ENCODE measurements around the gene FAM131A. TPM values are rescaled to one million over a fixed set of nuclear protein-coding genes. Genes with fewer than 3 reads are reported as not detected.
A peak's percentile ranks its signal among the peaks of the same experiment; 100 is the strongest.

The FAM131A gene
- total RNA-seq, 5 donors from 2014 or later (not counting 1 experiment from before 2014, with no cell fraction given), result 8.3 to 13.8 (median 11.9) TPM

DNA sequence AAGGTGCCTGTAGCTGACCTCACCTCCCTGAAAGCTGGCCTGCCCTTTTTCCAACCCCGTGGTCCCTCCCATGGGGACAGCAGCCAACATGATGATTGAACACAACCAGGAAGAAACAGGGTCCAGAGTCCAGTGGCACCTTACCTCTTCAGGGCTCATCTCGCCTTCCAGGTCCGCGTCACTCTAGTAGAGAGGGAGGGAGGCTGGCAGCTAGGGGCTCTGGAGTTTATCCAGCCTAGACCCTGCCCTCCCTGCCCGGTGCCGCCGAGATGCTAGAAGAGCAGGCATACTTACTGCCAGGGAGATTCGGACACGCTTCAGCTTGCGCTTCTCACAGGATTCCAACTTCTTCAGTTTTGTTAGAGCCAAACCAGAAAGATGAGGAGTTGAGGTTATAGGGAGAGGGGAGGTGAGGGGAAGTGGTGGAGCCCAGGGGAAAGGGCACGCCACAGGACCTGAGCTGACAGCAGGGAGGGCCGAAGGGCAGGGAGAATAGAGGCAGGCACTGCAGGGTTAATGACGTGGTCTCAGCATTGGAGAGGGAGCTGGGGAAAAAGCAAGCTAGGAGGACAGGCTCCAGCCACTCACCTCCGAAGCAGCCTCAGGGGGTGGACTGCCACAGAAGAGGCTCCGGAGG lies 14.9 kb downstream of the FAM131A start:
- ChIA-PET POLR2A (no interaction called here), CTCF (interaction anchor here in 1 of 2 donors (0.6 to 1.2 kb wide), 2 partner anchors 162 to 1297 kb away, joined by 3 read pairs; no protein-coding TSS in a partner anchor)
- no peak overlapping the region for H3K27ac Mint-ChIP-seq
- Histone ChIP-seq H3K4me3 (ENCODE audit: control insufficient read depth in 1 of 2, extremely low read depth in 1 of 2, low read length in 1 of 2) (no peak overlapping the region), H3K36me3 (ENCODE audit: control insufficient read depth in 2 of 2, extremely low read depth in 1 of 2, insufficient read depth in 1 of 2, low read length in 1 of 2) (no peaks in the 10 kb centered on the region), H3K9me3 (no peaks in the 10 kb centered on the region), H3K4me1 (ENCODE audit: control insufficient read depth in 1 of 2, extremely low read depth in 1 of 2, insufficient read depth in 2 of 2, low read length in 2 of 2) (peaks cover 0 to 10% of the 10 kb centered on the region in 2 experiments), H3K27ac (ENCODE audit: low read length) (no peak overlapping the region), H3K27me3 (replicated peaks in 1 of 2; ENCODE audit: control insufficient read depth in 2 of 2, extremely low read depth in 1 of 2, insufficient read depth in 2 of 2, low read length in 1 of 2) (peaks cover 0 to 3% of the 10 kb centered on the region in 2 experiments)
- no peaks in the 10 kb centered on the region for H3K27me3 Mint-ChIP-seq
- no peak for DNase-seq
- ATAC-seq (replicated peaks in 1 of 4), result no peak
- H3K36me3 Mint-ChIP-seq, result no peaks in the 10 kb centered on the region
- no peaks in the 10 kb centered on the region for H3K9me3 Mint-ChIP-seq
- H3K4me1 Mint-ChIP-seq, result peaks cover 0 to 4% (median 0%) of the 10 kb centered on the region in 3 donors
- 91% methylated on average over 11 of the region's 15 CpGs for WGBS (ENCODE audit: insufficient coverage)
- H3K4me3 Mint-ChIP-seq, result no peak overlapping the region

DNA sequence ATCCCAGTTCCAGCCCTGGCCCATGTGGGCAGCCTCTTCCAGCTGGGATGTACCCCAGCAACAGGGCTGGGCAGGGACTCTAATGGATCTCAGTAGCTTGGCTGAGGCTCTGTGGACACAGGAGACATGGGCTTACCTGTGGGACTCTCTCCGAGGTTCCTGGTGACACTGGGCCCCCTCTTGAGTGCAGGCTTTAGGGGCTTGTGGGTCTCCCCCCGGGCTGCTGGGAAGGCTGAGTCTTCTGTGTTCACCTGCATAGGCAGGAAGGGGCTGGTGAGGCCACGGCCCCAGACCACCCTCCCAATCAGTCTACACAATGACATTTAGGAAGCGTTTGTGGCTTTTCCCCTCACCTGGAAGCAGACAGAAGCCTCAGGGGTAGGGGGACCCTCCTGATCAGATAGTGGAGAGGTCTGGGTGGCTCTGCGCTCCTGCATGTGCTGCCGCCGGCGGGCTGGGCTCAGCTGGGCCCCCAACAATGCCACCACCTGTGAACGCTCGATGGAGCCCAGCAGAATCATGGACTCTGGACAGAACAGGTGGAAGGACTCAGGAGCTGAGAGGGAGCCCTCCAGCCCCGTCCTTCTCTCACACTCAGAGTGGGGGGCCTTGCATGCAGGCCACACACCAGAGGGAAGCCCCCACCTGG lies 15.6 kb downstream of the FAM131A start:
- DNase-seq (no peak), ATAC-seq (replicated peaks in 1 of 4) (no peak)
- H3K27me3 Mint-ChIP-seq, result no peaks in the 10 kb centered on the region
- CTCF ChIA-PET, result interaction anchor here in 1 of 2 donors (0.6 to 1.2 kb wide), 4 partner anchors 10 to 1298 kb away, joined by 3 to 4 read pairs (median 3); no protein-coding TSS in a partner anchor
- POLR2A ChIA-PET, result no interaction called here
- H3K4me1 Mint-ChIP-seq, result peaks cover 0 to 4% (median 0%) of the 10 kb centered on the region in 3 donors
- H3K9me3 Mint-ChIP-seq, result no peaks in the 10 kb centered on the region
- no peaks in the 10 kb centered on the region for H3K36me3 ChIP-seq (ENCODE audit: control insufficient read depth in 2 of 2, extremely low read depth in 1 of 2, insufficient read depth in 1 of 2, low read length in 1 of 2)
- no peak overlapping the region for H3K4me3 Mint-ChIP-seq
- H3K27ac ChIP-seq (ENCODE audit: low read length), result no peak overlapping the region
- H3K4me1 ChIP-seq (ENCODE audit: control insufficient read depth in 1 of 2, extremely low read depth in 1 of 2, insufficient read depth in 2 of 2, low read length in 2 of 2), result peaks cover 0 to 10% of the 10 kb centered on the region in 2 experiments
- WGBS (ENCODE audit: insufficient coverage), result 89% methylated on average over 3 of the region's 11 CpGs
- H3K9me3 ChIP-seq, result no peaks in the 10 kb centered on the region
- H3K27me3 ChIP-seq (replicated peaks in 1 of 2; ENCODE audit: control insufficient read depth in 2 of 2, extremely low read depth in 1 of 2, insufficient read depth in 2 of 2, low read length in 1 of 2), result peaks cover 0 to 3% of the 10 kb centered on the region in 2 experiments
- H3K4me3 ChIP-seq (ENCODE audit: control insufficient read depth in 1 of 2, extremely low read depth in 1 of 2, low read length in 1 of 2), result no peak overlapping the region
- no peaks in the 10 kb centered on the region for H3K36me3 Mint-ChIP-seq
- no peak overlapping the region for H3K27ac Mint-ChIP-seq

GRCh38 chr3:184353546-184353941 lies 16.1 kb downstream of the FAM131A start:
- Histone ChIP-seq H3K4me1 (ENCODE audit: control insufficient read depth in 1 of 2, extremely low read depth in 1 of 2, insufficient read depth in 2 of 2, low read length in 2 of 2) (peaks cover 0 to 10% of the 10 kb centered on the region in 2 experiments), H3K4me3 (ENCODE audit: control insufficient read depth in 1 of 2, extremely low read depth in 1 of 2, low read length in 1 of 2) (no peak overlapping the region), H3K9me3 (no peaks in the 10 kb centered on the region), H3K27ac (ENCODE audit: low read length) (no peak overlapping the region), H3K36me3 (ENCODE audit: control insufficient read depth in 2 of 2, extremely low read depth in 1 of 2, insufficient read depth in 1 of 2, low read length in 1 of 2) (no peaks in the 10 kb centered on the region), H3K27me3 (replicated peaks in 1 of 2; ENCODE audit: control insufficient read depth in 2 of 2, extremely low read depth in 1 of 2, insufficient read depth in 2 of 2, low read length in 1 of 2) (peaks cover 0 to 3% of the 10 kb centered on the region in 2 experiments)
- 91% methylated on average over 10 of the region's 11 CpGs for WGBS (ENCODE audit: insufficient coverage)
- Mint-ChIP-seq H3K36me3 (no peaks in the 10 kb centered on the region), H3K4me3 (no peak overlapping the region), H3K27ac (no peak overlapping the region), H3K27me3 (no peaks in the 10 kb centered on the region), H3K9me3 (no peaks in the 10 kb centered on the region), H3K4me1 (peaks cover 0 to 4% (median 0%) of the 10 kb centered on the region in 3 donors)
- no peak for DNase-seq
- POLR2A ChIA-PET, result interaction anchor here in 1 of 2 donors (0.5 kb wide), 1 partner anchor 1410 kb away, joined by 3 read pairs; no protein-coding TSS in a partner anchor
- CTCF ChIA-PET, result interaction anchor here (0.5 to 1.2 kb wide), 7 partner anchors 9 to 239 kb away, joined by 3 to 20 read pairs (median 3); no protein-coding TSS in a partner anchor
- ATAC-seq (replicated peaks in 1 of 4), result no peak

DNA sequence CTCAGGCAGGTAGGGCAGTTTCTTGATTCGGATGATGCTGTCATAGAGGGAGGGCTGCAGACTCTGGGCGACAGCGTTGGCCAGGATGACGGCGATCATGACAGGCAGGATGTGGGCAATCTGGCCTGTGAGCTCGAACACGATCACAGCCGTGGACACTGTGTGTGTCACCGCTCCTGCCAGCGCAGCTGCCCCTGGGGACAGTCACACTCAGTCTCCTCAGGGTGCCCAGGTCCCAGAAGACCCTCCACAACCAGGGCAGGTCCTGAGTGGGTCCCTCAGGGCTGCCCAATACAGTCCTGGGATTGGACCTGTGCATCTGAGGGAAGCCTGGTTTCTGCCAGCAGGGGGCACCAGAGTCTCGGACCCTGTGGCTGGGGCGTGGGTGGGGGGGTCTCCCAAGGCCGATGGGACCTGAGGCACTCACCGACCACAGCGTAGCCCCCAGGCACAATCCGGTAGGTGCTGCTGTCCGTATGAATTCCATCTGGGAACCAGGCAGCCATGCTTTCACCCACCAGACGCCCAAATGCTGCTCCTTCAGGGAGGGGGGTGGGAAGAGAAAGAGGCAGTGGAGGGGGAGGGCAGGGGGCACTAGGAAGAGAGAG lies 16.8 kb downstream of the FAM131A start:
- H3K4me1 ChIP-seq (ENCODE audit: control insufficient read depth in 1 of 2, extremely low read depth in 1 of 2, insufficient read depth in 2 of 2, low read length in 2 of 2), result peaks cover 0 to 10% of the 10 kb centered on the region in 2 experiments
- DNase-seq (peak in 27 of 35 experiments; percentile 21 to 76 (median 49)), ATAC-seq (replicated peaks in 1 of 4) (peak; percentile 63 to 82 (median 78))
- H3K27me3 Mint-ChIP-seq, result no peaks in the 10 kb centered on the region
- no peaks in the 10 kb centered on the region for H3K9me3 Mint-ChIP-seq
- POLR2A ChIA-PET, result interaction anchor here in 1 of 2 donors (0.5 kb wide), 1 partner anchor 1411 kb away, joined by 3 read pairs; no protein-coding TSS in a partner anchor
- no peak overlapping the region for H3K4me3 Mint-ChIP-seq
- H3K36me3 Mint-ChIP-seq, result no peaks in the 10 kb centered on the region
- H3K4me3 ChIP-seq (ENCODE audit: control insufficient read depth in 1 of 2, extremely low read depth in 1 of 2, low read length in 1 of 2), result no peak overlapping the region
- H3K4me1 Mint-ChIP-seq, result peaks cover 0 to 4% (median 0%) of the 10 kb centered on the region in 3 donors
- H3K9me3 ChIP-seq, result no peaks in the 10 kb centered on the region
- H3K27ac Mint-ChIP-seq, result no peak overlapping the region
- H3K36me3 ChIP-seq (ENCODE audit: control insufficient read depth in 2 of 2, extremely low read depth in 1 of 2, insufficient read depth in 1 of 2, low read length in 1 of 2), result no peaks in the 10 kb centered on the region
- peaks cover 0 to 3% of the 10 kb centered on the region in 2 experiments for H3K27me3 ChIP-seq (replicated peaks in 1 of 2; ENCODE audit: control insufficient read depth in 2 of 2, extremely low read depth in 1 of 2, insufficient read depth in 2 of 2, low read length in 1 of 2)
- whole genome bisulfite sequencing (ENCODE audit: insufficient coverage), result 35% methylated on average over 10 of the region's 18 CpGs
- no peak overlapping the region for H3K27ac ChIP-seq (ENCODE audit: low read length)
- CTCF ChIA-PET, result interaction anchor here (0.5 to 1.3 kb wide), 11 partner anchors 8 to 239 kb away, joined by 3 to 20 read pairs (median 4); no protein-coding TSS in a partner anchor

GRCh38 chr3:184354754-184355153 lies 17.4 kb downstream of the FAM131A start:
- peaks cover 0 to 3% of the 10 kb centered on the region in 2 experiments for H3K27me3 ChIP-seq (replicated peaks in 1 of 2; ENCODE audit: control insufficient read depth in 2 of 2, extremely low read depth in 1 of 2, insufficient read depth in 2 of 2, low read length in 1 of 2)
- H3K4me3 Mint-ChIP-seq, result no peak overlapping the region
- no peaks in the 10 kb centered on the region for H3K36me3 Mint-ChIP-seq
- WGBS (ENCODE audit: insufficient coverage), result 97% methylated on average over 3 of the region's 8 CpGs
- H3K9me3 Mint-ChIP-seq, result no peaks in the 10 kb centered on the region
- H3K4me1 Mint-ChIP-seq, result peaks cover 0 to 4% (median 1%) of the 10 kb centered on the region in 3 donors
- H3K9me3 ChIP-seq, result no peaks in the 10 kb centered on the region
- no peak overlapping the region for H3K27ac Mint-ChIP-seq
- DNase-seq (no peak), ATAC-seq (replicated peaks in 1 of 4) (no peak)
- H3K27me3 Mint-ChIP-seq, result no peaks in the 10 kb centered on the region
- peaks cover 0 to 10% of the 10 kb centered on the region in 2 experiments for H3K4me1 ChIP-seq (ENCODE audit: control insufficient read depth in 1 of 2, extremely low read depth in 1 of 2, insufficient read depth in 2 of 2, low read length in 2 of 2)
- no peak overlapping the region for H3K4me3 ChIP-seq (ENCODE audit: control insufficient read depth in 1 of 2, extremely low read depth in 1 of 2, low read length in 1 of 2)
- ChIA-PET CTCF (interaction anchor here (0.5 to 1.3 kb wide), 6 partner anchors 12 to 830 kb away, joined by 3 to 5 read pairs (median 4); no protein-coding TSS in a partner anchor), POLR2A (no interaction called here)
- no peaks in the 10 kb centered on the region for H3K36me3 ChIP-seq (ENCODE audit: control insufficient read depth in 2 of 2, extremely low read depth in 1 of 2, insufficient read depth in 1 of 2, low read length in 1 of 2)
- H3K27ac ChIP-seq (ENCODE audit: low read length), result no peak overlapping the region

Measured in T-cell (primary cell).